Neural progenitor cell (in vitro differentiated cells): Measurements from ENCODE around the gene ITGB8.

ENCODE experiments used
- CTCF ChIP-seq: fragments of 200-600 bp; sonication (generic); IDR thresholded peaks from 2 replicates; pipeline ENCODE4 v1.5.1; 2017; ENCODE audit warnings: antibody characterized with exemption, mild to moderate bottlenecking
- EZH2 ChIP-seq: fragments of 200-600 bp; sonication (generic); IDR thresholded peaks from 2 replicates; pipeline ENCODE4 v1.6.1; 2017; ENCODE audit warnings: antibody characterized with exemption, mild to moderate bottlenecking, moderate library complexity

GRCh38 chr7:20407585-20408466 lies 77.1 kb downstream of the ITGB8 start:
- no peak for TF ChIP-seq EZH2
- TF ChIP-seq CTCF: no peak
